GM12878 (cell line): ENCODE results near the gene NUDT9. TPM values are rescaled to one million over a fixed set of nuclear protein-coding genes. Genes with fewer than 3 reads are reported as not detected.

Experiments
- BHLHE40 ChIP-seq, 2 experiments: fragments of 450-650 bp in 1 of 2; IDR thresholded peaks; 2 replicates each; pipeline ENCODE4 v1.6.1; 2011 to 2017; ENCODE audit warnings: low read depth in 2 of 2, borderline replicate concordance in 1 of 2, improper control_type of control experiment in 1 of 2, low read length in 1 of 2, mild to moderate bottlenecking in 1 of 2
- BMI1 ChIP-seq: fragments of 450-650 bp; IDR thresholded peaks from 2 replicates; pipeline ENCODE4 v1.6.1; 2016; ENCODE audit warnings: mild to moderate bottlenecking, moderate library complexity, borderline replicate concordance
- polyA plus RNA-seq, 11 experiments: library from polyadenylated mRNA; depleted of rRNA in 4 of 11; unstranded in 6 of 11; stranded (reverse) in 5 of 11; fragments of >200 nt; fragmentation: Nextera tagmentation in 4 of 11; fragmentation: Illumina TruSeq in 1 of 11; extraction: Ambion mirVana in 4 of 11; extraction: Trizol in 1 of 11; gene quantifications; 1 replicate in 1 of 11; 2 replicates in 10 of 11; pipeline versions ENCODE4 v1.2.1 to v1.2.3, GENCODE V29; 2011 to 2016; ENCODE audit warnings: inconsistent platforms in 2 of 11, missing spikeins in 2 of 11, low read depth in 1 of 11
- small RNA-seq: library from RNA; depleted of rRNA; stranded (forward); fragments of <200 nt; gene quantifications from one replicate; pipeline ENCODE3, GENCODE V24; 2014
- total RNA-seq, 4 experiments: library from RNA; depleted of rRNA in 3 of 4; stranded (reverse); fragments of >200 nt in 3 of 4; fragmentation: Illumina TruSeq in 1 of 4; extraction: Trizol in 1 of 4; gene quantifications; 2 replicates each; pipeline versions ENCODE4 v1.2.1 to v1.2.3, GENCODE V29; 2013 to 2021

Gene NUDT9
- total and polyA plus RNA-seq, 10 of the 15 experiments (the other 5 are each of a cell fraction or from before 2014, with no cell fraction given), result 8.4 to 28.3 (median 14.6) TPM

GRCh38 chr4:87506974-87507701, 84.8 kb downstream of the NUDT9 start (continued):
- TF ChIP-seq BHLHE40 (IDR thresholded peaks at IDR 0.05; ENCODE audit: borderline replicate concordance in 1 of 2, low read depth in 2 of 2, low read length in 1 of 2) (no peak), BMI1 (no peak)

Small RNA genes within 50 kb of the gene (small RNA-seq; reads per million reads assigned to genes)
- not detected for gene RN7SL681P

Other genes starting within 250 kb of the NUDT9 start
- gene KLHL8, start 202.0 kb upstream of the NUDT9 start, total RNA-seq (2014; rRNA removed), result 6.0 and 6.5 TPM in 2 replicates
- gene KLHL8, start 202.0 kb upstream of the NUDT9 start, total RNA-seq (2014; rRNA removed; fragmentation: Illumina TruSeq; extraction: Trizol), result 13.1 and 15.1 TPM in 2 replicates
- 9.1 and 9.9 TPM in 2 replicates for gene KLHL8, start 202.0 kb upstream of the NUDT9 start, total RNA-seq (2021)
- gene KLHL8, start 202.0 kb upstream of the NUDT9 start, polyA plus RNA-seq (2011; rRNA removed), result 8.1 and 12.9 TPM in 2 replicates
- gene KLHL8, start 202.0 kb upstream of the NUDT9 start, polyA plus RNA-seq (2014; fragmentation: Illumina TruSeq; extraction: Trizol), result 10.1 and 12.3 TPM in 2 replicates
- 1 to 10 TPM; 4.5 to 5.1 TPM for gene KLHL8, start 202.0 kb upstream of the NUDT9 start, polyA plus RNA-seq (2014; fragmentation: Nextera tagmentation; extraction: Ambion mirVana)
- gene KLHL8, start 202.0 kb upstream of the NUDT9 start, polyA plus RNA-seq (2014; rRNA removed), result 5.1 and 6.2 TPM in 2 replicates
- 10 to 100 TPM; 11.7 to 12.5 TPM for gene KLHL8, start 202.0 kb upstream of the NUDT9 start, polyA plus RNA-seq (2016; fragmentation: Nextera tagmentation; extraction: Ambion mirVana)
- 0.22 TPM in 1 of 2 replicates, not detected in the other for gene HSD17B13, start 99.7 kb upstream of the NUDT9 start, total RNA-seq (2014; rRNA removed)
- gene HSD17B13, start 99.7 kb upstream of the NUDT9 start, total RNA-seq (2014; rRNA removed; fragmentation: Illumina TruSeq; extraction: Trizol), result 0.09 TPM in 1 of 2 replicates, not detected in the other
- not detected in 2 replicates for gene HSD17B13, start 99.7 kb upstream of the NUDT9 start, total RNA-seq (2021)
- 0.05 and 0.20 TPM in 2 replicates for gene HSD17B13, start 99.7 kb upstream of the NUDT9 start, polyA plus RNA-seq (2011; rRNA removed)
- 0.03 TPM in 1 of 2 replicates, not detected in the other for gene HSD17B13, start 99.7 kb upstream of the NUDT9 start, polyA plus RNA-seq (2014; fragmentation: Illumina TruSeq; extraction: Trizol)
- gene HSD17B13, start 99.7 kb upstream of the NUDT9 start, polyA plus RNA-seq (2014; fragmentation: Nextera tagmentation; extraction: Ambion mirVana), result under 1 TPM; 0.04 to 0.05 TPM
- gene HSD17B13, start 99.7 kb upstream of the NUDT9 start, polyA plus RNA-seq (2014; rRNA removed), result 0.04 TPM in 1 of 2 replicates, not detected in the other
- not detected for gene HSD17B13, start 99.7 kb upstream of the NUDT9 start, polyA plus RNA-seq (2016; fragmentation: Nextera tagmentation; extraction: Ambion mirVana)
- gene HSD17B11, start 31.4 kb upstream of the NUDT9 start, total RNA-seq (2014; rRNA removed), result 12.0 and 18.8 TPM in 2 replicates
- 22.7 and 23.5 TPM in 2 replicates for gene HSD17B11, start 31.4 kb upstream of the NUDT9 start, total RNA-seq (2014; rRNA removed; fragmentation: Illumina TruSeq; extraction: Trizol)
- 14.2 and 16.8 TPM in 2 replicates for gene HSD17B11, start 31.4 kb upstream of the NUDT9 start, total RNA-seq (2021)
- gene HSD17B11, start 31.4 kb upstream of the NUDT9 start, polyA plus RNA-seq (2011; rRNA removed), result 25.6 and 50.8 TPM in 2 replicates
- 20.8 and 30.3 TPM in 2 replicates for gene HSD17B11, start 31.4 kb upstream of the NUDT9 start, polyA plus RNA-seq (2014; fragmentation: Illumina TruSeq; extraction: Trizol)
- 10 to 100 TPM; 24.4 to 29.5 TPM for gene HSD17B11, start 31.4 kb upstream of the NUDT9 start, polyA plus RNA-seq (2014; fragmentation: Nextera tagmentation; extraction: Ambion mirVana)
- 8.3 and 10.3 TPM in 2 replicates for gene HSD17B11, start 31.4 kb upstream of the NUDT9 start, polyA plus RNA-seq (2014; rRNA removed)
- gene HSD17B11, start 31.4 kb upstream of the NUDT9 start, polyA plus RNA-seq (2016; fragmentation: Nextera tagmentation; extraction: Ambion mirVana), result 10 to 100 TPM; 13.1 to 14.7 TPM
- gene SPARCL1, start 106.8 kb downstream of the NUDT9 start, total RNA-seq (2014; rRNA removed), result not detected in 2 replicates
- gene SPARCL1, start 106.8 kb downstream of the NUDT9 start, total RNA-seq (2014; rRNA removed; fragmentation: Illumina TruSeq; extraction: Trizol), result not detected in 2 replicates
- 0.74 and 1.1 TPM in 2 replicates for gene SPARCL1, start 106.8 kb downstream of the NUDT9 start, total RNA-seq (2021)
- 0.07 and 0.10 TPM in 2 replicates for gene SPARCL1, start 106.8 kb downstream of the NUDT9 start, polyA plus RNA-seq (2011; rRNA removed)
- gene SPARCL1, start 106.8 kb downstream of the NUDT9 start, polyA plus RNA-seq (2014; fragmentation: Illumina TruSeq; extraction: Trizol), result not detected in 2 replicates
- gene SPARCL1, start 106.8 kb downstream of the NUDT9 start, polyA plus RNA-seq (2014; fragmentation: Nextera tagmentation; extraction: Ambion mirVana), result not detected
- not detected in 2 replicates for gene SPARCL1, start 106.8 kb downstream of the NUDT9 start, polyA plus RNA-seq (2014; rRNA removed)
- not detected for gene SPARCL1, start 106.8 kb downstream of the NUDT9 start, polyA plus RNA-seq (2016; fragmentation: Nextera tagmentation; extraction: Ambion mirVana)
- gene DSPP, start 186.0 kb downstream of the NUDT9 start, total RNA-seq (2014; rRNA removed), result not detected in 2 replicates
- gene DSPP, start 186.0 kb downstream of the NUDT9 start, total RNA-seq (2014; rRNA removed; fragmentation: Illumina TruSeq; extraction: Trizol), result not detected in 2 replicates
- gene DSPP, start 186.0 kb downstream of the NUDT9 start, total RNA-seq (2021), result not detected in 2 replicates
- not detected in 2 replicates for gene DSPP, start 186.0 kb downstream of the NUDT9 start, polyA plus RNA-seq (2011; rRNA removed)
- not detected in 2 replicates for gene DSPP, start 186.0 kb downstream of the NUDT9 start, polyA plus RNA-seq (2014; fragmentation: Illumina TruSeq; extraction: Trizol)
- gene DSPP, start 186.0 kb downstream of the NUDT9 start, polyA plus RNA-seq (2014; fragmentation: Nextera tagmentation; extraction: Ambion mirVana), result not detected
- not detected in 2 replicates for gene DSPP, start 186.0 kb downstream of the NUDT9 start, polyA plus RNA-seq (2014; rRNA removed)
- not detected for gene DSPP, start 186.0 kb downstream of the NUDT9 start, polyA plus RNA-seq (2016; fragmentation: Nextera tagmentation; extraction: Ambion mirVana)
- gene DMP1, start 227.7 kb downstream of the NUDT9 start, total RNA-seq (2014; rRNA removed), result not detected in 2 replicates
- gene DMP1, start 227.7 kb downstream of the NUDT9 start, total RNA-seq (2014; rRNA removed; fragmentation: Illumina TruSeq; extraction: Trizol), result not detected in 2 replicates
- gene DMP1, start 227.7 kb downstream of the NUDT9 start, total RNA-seq (2021), result not detected in 2 replicates
- not detected in 2 replicates for gene DMP1, start 227.7 kb downstream of the NUDT9 start, polyA plus RNA-seq (2011; rRNA removed)
- gene DMP1, start 227.7 kb downstream of the NUDT9 start, polyA plus RNA-seq (2014; fragmentation: Illumina TruSeq; extraction: Trizol), result not detected in 2 replicates
- not detected for gene DMP1, start 227.7 kb downstream of the NUDT9 start, polyA plus RNA-seq (2014; fragmentation: Nextera tagmentation; extraction: Ambion mirVana)
- not detected in 2 replicates for gene DMP1, start 227.7 kb downstream of the NUDT9 start, polyA plus RNA-seq (2014; rRNA removed)
- gene DMP1, start 227.7 kb downstream of the NUDT9 start, polyA plus RNA-seq (2016; fragmentation: Nextera tagmentation; extraction: Ambion mirVana), result not detected